Mesendoderm (in vitro differentiated cells): ENCODE results near the gene MINPP1.
A peak's percentile ranks its signal among the peaks of the same experiment; 100 is the strongest.

Experiments
- DNase-seq: peaks from one replicate; pipeline ENCODE4 v3.0.0; 2013
- H2AK5ac ChIP-seq: 2 replicates; pipeline ENCODE4 v1.6.1; 2013; ENCODE audit warnings: low read length, inconsistent platforms
- H2BK120ac ChIP-seq: 2 replicates; pipeline ENCODE4 v1.6.1; 2013; ENCODE audit warnings: low read depth, mild to moderate bottlenecking, low read length, moderate library complexity, mixed read lengths
- H2BK15ac ChIP-seq: replicated peaks from 2 replicates; pipeline ENCODE4 v1.6.1; 2013; ENCODE audit warnings: low read depth, mild to moderate bottlenecking, moderate library complexity
- H2BK5ac ChIP-seq: 2 replicates; pipeline ENCODE4 v1.6.1; 2013; ENCODE audit warnings: low read length, inconsistent platforms
- H3K18ac ChIP-seq: 2 replicates; pipeline ENCODE4 v1.6.1; 2013; ENCODE audit warnings: mild to moderate bottlenecking, low read length, mixed read lengths
- H3K23ac ChIP-seq: one replicate; pipeline ENCODE4 v1.6.1; 2013; ENCODE audit warnings: low read length
- H3K27ac ChIP-seq: 2 replicates; pipeline ENCODE4 v1.5.1; 2013; ENCODE audit warnings: low read depth, mild to moderate bottlenecking, inconsistent platforms, low read length, moderate library complexity
- H3K27me3 ChIP-seq: 2 replicates; pipeline ENCODE4 v1.6.1; 2013; ENCODE audit warnings: low read length, control low read depth, mild to moderate bottlenecking, inconsistent platforms; ENCODE audit not compliant: insufficient read depth, poor library complexity
- H3K36me3 ChIP-seq: 2 replicates; pipeline ENCODE4 v1.6.1; 2013; ENCODE audit warnings: low read length, inconsistent platforms; ENCODE audit not compliant: control insufficient read depth, insufficient read depth
- H3K4ac ChIP-seq: one replicate; pipeline ENCODE4 v1.6.1; 2013; ENCODE audit warnings: low read depth, mild to moderate bottlenecking, low read length, moderate library complexity
- H3K4me1 ChIP-seq: 2 replicates; pipeline ENCODE4 v1.6.1; 2013; ENCODE audit warnings: low read depth, low read length, inconsistent platforms; ENCODE audit not compliant: control insufficient read depth
- H3K4me2 ChIP-seq: 2 replicates; pipeline ENCODE4 v1.6.1; 2013; ENCODE audit warnings: low read length
- H3K4me3 ChIP-seq: 2 replicates; pipeline ENCODE4 v1.5.1; 2013; ENCODE audit warnings: mild to moderate bottlenecking, low read length
- H3K56ac ChIP-seq: one replicate; pipeline ENCODE4 v1.6.1; 2013; ENCODE audit warnings: low read length
- H3K79me1 ChIP-seq: 2 replicates; pipeline ENCODE4 v1.6.1; 2013; ENCODE audit warnings: low read length, inconsistent platforms
- H3K79me2 ChIP-seq: 2 replicates; pipeline ENCODE4 v1.6.1; 2013; ENCODE audit warnings: mild to moderate bottlenecking, low read length; ENCODE audit not compliant: control insufficient read depth, insufficient read depth
- H3K9ac ChIP-seq: 2 replicates; pipeline ENCODE4 v1.6.1; 2013; ENCODE audit warnings: low read length, inconsistent platforms
- H4K5ac ChIP-seq: one replicate; pipeline ENCODE4 v1.6.1; 2013; ENCODE audit warnings: low read length
- H4K8ac ChIP-seq: one replicate; pipeline ENCODE4 v1.6.1; 2013; ENCODE audit warnings: low read depth, mild to moderate bottlenecking, control low read depth, low read length, moderate library complexity
- WGBS: extraction: QIAGEN DNeasy Blood & Tissue Kit; methylation state at CpG from one replicate; pipeline ENCODE4 v1.1.7; 2013; ENCODE audit warnings: low lambda C conversion rate, missing lambda C conversion rate; ENCODE audit not compliant: insufficient coverage; ENCODE audit errors: extremely low coverage; 5-methylcytosine and 5-hydroxymethylcytosine counted together

Gene MINPP1

GRCh38 chr10:87538092-87539015 lies 33.7 kb downstream of the MINPP1 start:
- no peak overlapping the region for H2AK5ac ChIP-seq
- H3K56ac ChIP-seq = no peak overlapping the region
- no peak overlapping the region for H2BK5ac ChIP-seq
- no peak overlapping the region for H2BK120ac ChIP-seq
- H3K4me1 ChIP-seq = no peaks in the 10 kb centered on the region
- H4K8ac ChIP-seq = no peak overlapping the region
- no peaks in the 10 kb centered on the region for H3K79me2 ChIP-seq
- H3K79me1 ChIP-seq = no peaks in the 10 kb centered on the region
- H3K18ac ChIP-seq = no peak overlapping the region
- no CpG with 5 or more reads among the region's 7 CpGs for WGBS
- no peak overlapping the region for H3K27ac ChIP-seq
- H3K36me3 ChIP-seq = no peaks in the 10 kb centered on the region
- H3K4me3 ChIP-seq = no peak overlapping the region
- no peak overlapping the region for H4K5ac ChIP-seq
- no peak overlapping the region for H3K4me2 ChIP-seq
- no peak overlapping the region for H2BK15ac ChIP-seq
- DNase-seq = peak; percentile 42
- H3K27me3 ChIP-seq = no peaks in the 10 kb centered on the region
- no peak overlapping the region for H3K4ac ChIP-seq
- H3K9ac ChIP-seq = no peak overlapping the region
- no peak overlapping the region for H3K23ac ChIP-seq

DNA sequence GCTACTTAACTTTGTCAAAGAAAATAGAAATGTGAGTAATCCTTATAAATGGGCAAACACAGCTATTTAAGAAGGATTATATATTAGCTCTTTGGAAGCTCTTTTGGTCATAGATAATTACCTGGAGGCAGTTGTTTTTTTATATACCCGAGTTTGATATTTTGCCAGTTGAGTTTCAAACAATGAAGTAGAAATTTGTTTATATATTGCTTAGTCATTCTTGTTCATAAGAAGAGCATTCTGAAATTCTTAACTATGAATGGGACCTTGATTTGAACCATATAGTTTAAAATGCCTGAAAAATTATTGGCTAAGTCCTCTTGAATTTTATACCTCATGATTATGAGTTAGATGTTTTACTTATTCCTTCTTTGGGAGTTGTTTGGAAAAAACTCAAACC lies 36.4 kb downstream of the MINPP1 start:
- Histone ChIP-seq H2BK5ac (no peak overlapping the region), H3K4ac (no peak overlapping the region), H2AK5ac (no peak overlapping the region), H2BK15ac (no peak overlapping the region), H2BK120ac (no peak overlapping the region), H3K4me2 (no peak overlapping the region), H3K23ac (no peak overlapping the region), H3K27ac (no peak overlapping the region), H3K56ac (no peak overlapping the region), H3K4me1 (no peaks in the 10 kb centered on the region), H3K79me1 (no peaks in the 10 kb centered on the region), H4K8ac (no peak overlapping the region), H4K5ac (no peak overlapping the region), H3K4me3 (no peak overlapping the region), H3K36me3 (no peaks in the 10 kb centered on the region), H3K79me2 (no peaks in the 10 kb centered on the region), H3K18ac (no peak overlapping the region), H3K27me3 (no peaks in the 10 kb centered on the region), H3K9ac (no peak overlapping the region)
- WGBS = no CpG with 5 or more reads among the region's 1 CpG
- DNase-seq = no peak

GRCh38 chr10:87544721-87545120 lies 40.0 kb downstream of the MINPP1 start:
- no peaks in the 10 kb centered on the region for H3K36me3 ChIP-seq
- H3K27me3 ChIP-seq = no peaks in the 10 kb centered on the region
- no peak overlapping the region for H3K27ac ChIP-seq

GRCh38 chr10:87545783-87546182 lies 41.1 kb downstream of the MINPP1 start:
- Histone ChIP-seq H3K4me2 (no peak overlapping the region), H3K4me1 (peaks cover 5% of the 10 kb centered on the region), H3K56ac (no peak overlapping the region), H3K4ac (no peak overlapping the region), H3K23ac (no peak overlapping the region), H3K79me1 (no peaks in the 10 kb centered on the region), H4K5ac (no peak overlapping the region), H3K27me3 (no peaks in the 10 kb centered on the region), H2BK120ac (no peak overlapping the region), H3K36me3 (no peaks in the 10 kb centered on the region), H3K9ac (no peak overlapping the region), H3K4me3 (no peak overlapping the region), H3K18ac (no peak overlapping the region), H4K8ac (no peak overlapping the region), H2BK5ac (no peak overlapping the region), H2AK5ac (no peak overlapping the region), H3K27ac (no peak overlapping the region), H2BK15ac (no peak overlapping the region), H3K79me2 (no peaks in the 10 kb centered on the region)
- DNase-seq = no peak
- WGBS = no CpG with 5 or more reads among the region's 5 CpGs

More at GRCh38 chr10:87544721-87545120, 40.0 kb downstream of the MINPP1 start:
- Histone ChIP-seq H3K4me1 (peaks cover 5% of the 10 kb centered on the region), H4K5ac (no peak overlapping the region), H3K23ac (no peak overlapping the region), H3K18ac (no peak overlapping the region), H2BK5ac (no peak overlapping the region), H2BK15ac (no peak overlapping the region), H3K79me2 (no peaks in the 10 kb centered on the region), H3K4me3 (no peak overlapping the region), H3K79me1 (no peaks in the 10 kb centered on the region), H3K56ac (no peak overlapping the region), H3K9ac (no peak overlapping the region), H3K4ac (no peak overlapping the region), H3K4me2 (no peak overlapping the region), H2BK120ac (no peak overlapping the region), H2AK5ac (no peak overlapping the region), H4K8ac (no peak overlapping the region)
- no peak for DNase-seq

DNA sequence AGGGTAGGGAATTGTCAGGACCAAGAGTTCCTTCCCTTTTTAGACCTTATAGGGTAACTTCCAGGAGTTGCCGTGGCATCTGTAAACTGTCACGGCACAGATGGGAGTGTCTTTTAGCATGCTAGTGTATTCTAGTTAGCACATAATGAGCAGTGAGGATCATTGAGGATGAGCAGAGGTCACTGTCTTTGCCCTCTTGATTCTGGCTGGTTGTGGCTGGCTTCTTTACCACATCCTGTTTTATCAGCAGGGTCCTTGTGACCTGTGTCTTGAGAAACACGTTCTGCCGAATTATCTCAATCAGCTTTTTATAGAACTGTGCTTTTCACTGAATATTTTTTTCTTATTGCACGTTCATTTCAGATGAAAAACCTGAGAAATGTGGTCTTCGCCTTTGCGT lies 41.5 kb downstream of the MINPP1 start:
- Histone ChIP-seq H3K79me2 (no peaks in the 10 kb centered on the region), H4K8ac (no peak overlapping the region), H3K4me1 (peaks cover 5% of the 10 kb centered on the region), H3K9ac (no peak overlapping the region), H2BK120ac (no peak overlapping the region), H3K4ac (no peak overlapping the region), H2BK5ac (no peak overlapping the region), H2AK5ac (no peak overlapping the region), H4K5ac (no peak overlapping the region), H3K27ac (no peak overlapping the region), H3K18ac (no peak overlapping the region), H3K23ac (no peak overlapping the region), H2BK15ac (no peak overlapping the region), H3K36me3 (no peaks in the 10 kb centered on the region), H3K27me3 (no peaks in the 10 kb centered on the region), H3K56ac (no peak overlapping the region), H3K79me1 (no peaks in the 10 kb centered on the region), H3K4me2 (no peak overlapping the region), H3K4me3 (no peak overlapping the region)
- peak; percentile 47 for DNase-seq
- WGBS = no CpG with 5 or more reads among the region's 7 CpGs

GRCh38 chr10:87546971-87547413 lies 42.3 kb downstream of the MINPP1 start:
- Histone ChIP-seq H3K4me2 (no peak overlapping the region), H3K79me1 (no peaks in the 10 kb centered on the region), H3K4ac (no peak overlapping the region), H3K56ac (no peak overlapping the region), H3K23ac (no peak overlapping the region), H2BK15ac (no peak overlapping the region), H3K27ac (no peak overlapping the region), H4K8ac (no peak overlapping the region), H3K79me2 (no peaks in the 10 kb centered on the region), H3K4me3 (no peak overlapping the region), H2BK5ac (no peak overlapping the region), H3K18ac (no peak overlapping the region), H3K36me3 (no peaks in the 10 kb centered on the region), H2AK5ac (no peak overlapping the region), H2BK120ac (no peak overlapping the region), H3K9ac (no peak overlapping the region), H4K5ac (no peak overlapping the region), H3K4me1 (peaks cover 5% of the 10 kb centered on the region), H3K27me3 (no peaks in the 10 kb centered on the region)
- WGBS = no CpG with 5 or more reads among the region's 2 CpGs
- DNase-seq = no peak
